Activated CD4-positive, CD25-positive, alpha-beta regulatory T cell (primary cell): ENCODE measurements around the gene PVALEF.

Source experiments
- DNase-seq, 4 experiments: peaks; one replicate each; lab custom pipeline; 2025; lab: John Stamatoyannopoulos, UW

Gene PVALEF

DNA sequence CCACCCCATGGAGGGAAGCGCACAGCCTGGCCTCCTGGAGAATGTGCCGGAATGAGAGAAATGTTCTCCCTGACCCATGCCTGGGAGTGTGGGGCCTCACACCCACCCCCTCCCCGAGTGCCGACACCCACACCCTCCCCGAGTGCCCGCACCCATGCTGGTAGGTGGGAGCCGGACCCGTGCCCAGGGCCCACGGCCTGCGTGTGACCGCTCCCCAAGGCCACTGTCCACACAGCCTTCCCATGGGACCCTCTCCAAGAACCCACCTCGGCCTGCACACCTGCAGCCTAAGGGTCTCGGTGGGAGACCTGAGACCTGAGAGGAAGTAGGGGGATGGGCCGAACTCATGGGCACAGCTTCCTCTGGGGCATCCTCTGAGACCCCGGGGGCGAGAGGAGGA is 3.3 kb upstream of the PVALEF start:
- no peak for DNase-seq

- no peak for DNase-seq
Observed at GRCh38 chr17:81162491-81162890, 2.8 kb upstream of the PVALEF start.

GRCh38 chr17:81163051-81163695 is 2.1 kb upstream of the PVALEF start:
- DNase-seq: no peak

GRCh38 chr17:81163703-81164370 is 1.5 kb upstream of the PVALEF start:
- DNase-seq: no peak

GRCh38 chr17:81164371-81165245 is 699 bp upstream of the PVALEF start:
- DNase-seq: no peak

DNA sequence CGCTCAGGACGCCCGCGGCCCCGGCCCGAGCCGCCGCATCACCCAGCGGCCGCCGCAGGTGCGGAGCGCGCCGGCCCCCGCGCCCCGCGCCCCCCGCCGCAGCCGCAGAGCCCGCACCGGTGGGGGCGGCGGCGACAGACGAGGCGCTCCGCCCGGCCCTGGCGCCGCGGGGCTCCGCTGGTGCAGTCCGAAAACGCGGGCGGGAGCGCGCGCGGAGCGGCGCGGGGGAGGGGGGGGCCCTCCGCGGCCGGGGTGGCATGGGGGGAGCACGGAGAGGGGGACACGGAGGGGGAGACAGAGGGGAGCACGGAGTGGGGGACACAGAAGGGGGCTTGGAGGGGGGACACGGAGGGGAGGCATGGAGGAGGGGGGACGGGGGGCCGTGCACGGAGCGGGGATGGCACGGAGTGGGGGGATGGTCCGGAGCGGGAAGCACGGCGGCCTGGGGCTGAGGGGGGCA is 756 bp downstream of the PVALEF start, which contains the start of gene AATK:
AATK (minus strand) TSS at position 189 of the 460 bp plus-strand sequence. CDS start 229 bp downstream, outside the sequence.
- DNase-seq: no peak

DNA sequence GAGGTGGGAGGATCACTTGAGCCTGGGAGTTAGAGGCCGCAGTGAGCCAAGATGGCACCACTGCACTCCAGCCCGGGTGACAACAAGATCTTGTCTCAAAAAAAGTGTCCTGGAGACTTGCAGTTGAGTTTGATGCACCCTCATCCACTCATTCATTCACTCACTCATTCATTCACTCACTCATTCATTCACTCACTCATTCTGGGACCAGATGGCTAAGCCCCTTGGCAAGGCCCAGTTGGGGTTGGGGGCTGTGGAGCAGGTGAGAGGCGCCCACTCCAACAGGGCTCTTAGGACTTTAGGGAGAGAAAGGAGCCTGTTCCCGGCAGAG is 1.9 kb downstream of the PVALEF start:
- DNase-seq: no peak

GRCh38 chr17:81167638-81168037 is 2.3 kb downstream of the PVALEF start:
- DNase-seq: no peak

DNA sequence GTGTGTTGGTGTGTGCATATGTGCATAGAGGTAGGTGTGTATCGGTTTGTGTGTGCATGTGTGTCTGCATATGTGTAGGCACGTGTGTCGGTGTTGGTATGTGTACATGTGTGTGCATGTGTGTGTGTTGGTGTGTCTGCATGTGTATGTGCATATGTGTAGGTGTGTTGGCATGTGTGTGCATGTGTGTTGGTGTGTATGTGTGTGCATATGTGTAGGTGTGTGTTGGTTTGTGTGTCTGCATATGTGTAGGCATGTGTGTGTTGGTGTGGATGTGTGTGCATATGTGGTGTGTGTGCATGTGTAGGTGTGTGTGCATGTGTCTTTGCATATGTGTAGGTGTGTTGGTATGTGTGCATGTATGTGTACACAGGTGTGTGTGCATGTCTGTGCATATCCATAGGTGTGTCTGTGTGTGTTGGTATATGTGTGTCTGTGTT is 4.6 kb downstream of the PVALEF start:
- DNase-seq: no peak

GRCh38 chr17:81170727-81171494 is 5.6 kb downstream of the PVALEF start:
- DNase-seq: no peak

DNA sequence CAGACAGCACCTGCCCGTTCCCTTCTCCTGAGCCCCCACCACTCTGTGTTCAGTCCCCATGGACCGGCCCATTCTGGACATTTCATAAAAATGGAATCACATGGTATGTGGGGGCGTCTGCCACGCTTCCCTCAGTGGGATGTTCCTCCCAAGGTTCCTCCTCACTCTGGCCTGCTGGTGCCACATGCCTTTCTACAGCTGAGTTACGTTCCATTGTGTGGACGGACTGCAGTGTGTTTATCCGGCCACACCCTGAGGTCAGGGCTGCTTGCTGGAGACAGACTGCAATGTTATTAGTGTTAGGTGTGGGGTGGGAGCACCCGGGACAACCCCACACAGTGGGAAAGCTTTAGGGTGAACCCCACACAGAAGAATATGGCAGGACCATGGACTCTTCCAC is 6.6 kb downstream of the PVALEF start:
- no peak for DNase-seq

- no peak for DNase-seq
Observed at GRCh38 chr17:81173052-81173761, 7.9 kb downstream of the PVALEF start.

- no peak for DNase-seq
Observed at GRCh38 chr17:81173762-81174155, 8.5 kb downstream of the PVALEF start.

DNA sequence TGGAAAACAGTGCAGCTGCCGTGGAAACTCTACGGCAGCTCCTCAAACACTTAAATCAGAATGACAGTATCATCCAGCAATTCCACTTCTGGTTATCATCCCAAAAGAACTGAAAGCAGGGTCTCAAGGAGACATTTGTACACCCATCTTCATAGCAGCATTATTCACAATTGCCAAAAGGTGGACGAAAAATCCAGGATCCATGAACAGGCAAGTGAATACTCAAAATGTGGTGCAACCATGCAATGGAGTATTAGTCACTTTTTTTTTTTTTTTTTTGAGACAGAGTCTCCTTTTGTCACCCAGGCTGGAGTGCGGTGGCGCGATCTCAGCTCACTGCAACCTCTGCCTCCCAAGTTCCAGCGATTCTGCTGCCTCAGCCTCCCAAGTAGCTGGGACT is 11.4 kb downstream of the PVALEF start:
- DNase-seq: no peak

GRCh38 chr17:81178136-81179091 is 13.1 kb downstream of the PVALEF start:
- no peak for DNase-seq

- no peak for DNase-seq
Observed at GRCh38 chr17:81179220-81179619, 13.9 kb downstream of the PVALEF start.

GRCh38 chr17:81179861-81180260 is 14.6 kb downstream of the PVALEF start:
- DNase-seq: no peak

DNA sequence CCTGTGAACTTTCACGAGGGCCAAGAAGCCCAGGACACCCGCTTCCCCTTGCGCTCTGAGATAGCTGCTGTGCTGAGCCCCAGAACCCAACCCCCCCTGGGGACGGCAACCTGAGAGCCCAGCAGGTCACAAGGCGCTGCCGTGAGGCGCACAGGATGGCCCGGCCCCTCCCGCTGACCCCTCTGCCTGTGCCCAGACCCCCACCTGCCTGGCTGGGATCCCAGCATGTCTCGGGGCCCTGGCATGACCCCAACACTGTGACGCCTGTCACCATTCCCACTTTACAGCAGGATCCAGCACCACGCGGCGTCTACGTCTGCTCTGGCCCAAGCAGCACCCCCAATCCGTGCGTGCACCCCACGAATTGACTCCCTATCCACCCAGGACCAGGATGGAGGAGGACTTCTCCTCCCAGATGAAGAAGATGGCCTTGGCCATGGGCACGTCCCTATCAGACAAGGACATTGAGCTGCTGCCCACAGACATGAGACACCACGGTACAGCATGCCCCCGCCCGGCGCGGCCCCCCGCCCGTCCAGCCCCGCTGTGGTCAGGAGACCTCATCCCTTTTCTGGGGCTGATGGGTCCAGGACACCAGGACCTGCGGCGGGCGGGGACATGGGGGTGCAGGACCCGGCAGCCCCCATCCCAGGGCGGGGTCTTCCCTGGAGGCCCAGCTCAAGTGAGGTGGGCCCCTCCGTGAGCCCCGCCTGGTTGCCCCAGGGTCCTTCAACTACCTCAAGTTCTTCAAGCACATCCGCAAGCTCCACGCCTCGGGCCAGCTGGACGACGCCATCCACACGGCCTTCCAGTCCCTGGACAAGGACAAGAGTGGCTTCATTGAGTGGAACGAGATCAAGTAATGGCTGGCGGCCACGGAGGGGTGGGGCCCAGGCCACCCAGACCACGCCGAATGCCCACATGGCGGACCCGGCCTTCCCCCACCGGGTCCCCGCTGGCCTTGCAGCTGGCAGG is 15.8 kb downstream of the PVALEF start:
- DNase-seq: no peak

DNA sequence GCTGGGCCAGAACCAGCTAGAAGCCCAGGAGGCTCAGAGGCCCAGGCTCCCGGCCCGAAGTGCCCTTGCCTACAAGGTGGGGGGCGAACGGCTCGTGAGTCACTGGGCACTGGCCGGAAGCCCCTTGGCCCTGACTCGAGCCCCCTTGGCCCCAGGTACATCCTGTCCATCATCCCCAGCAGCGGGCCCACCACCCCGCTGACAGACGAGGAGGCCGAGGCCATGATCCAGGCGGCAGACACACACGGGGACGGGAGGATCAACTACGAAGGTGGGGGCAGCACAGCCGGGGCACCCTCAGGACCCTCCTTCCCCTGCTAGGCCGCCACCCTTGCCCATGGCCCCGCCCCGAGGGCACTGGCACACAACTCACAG is 16.5 kb downstream of the PVALEF start:
- DNase-seq: no peak
